HTERT RPE-1 (cell line): Measurements from ENCODE around the gene PPP6R1.

Source experiments
- in situ Hi-C: fragments of 300-500 bp; cut with MboI; formaldehyde crosslinking; loops from 4 replicates; pipeline ENCODE4 v1.14.3; 2020; ENCODE audit warnings: low sequenced_read_pairs

PPP6R1 gene

GRCh38 chr19:55258828-55259539, at the start of gene PPP6R1:
Gene PPP6R1 (minus strand): TSS chr19:55259017. CDS start chr19:55247103, 11,914 bp downstream.
- in situ Hi-C loops = no loop called here

- in situ Hi-C loops = no loop called here
These were observed 49.5 kb upstream of the PPP6R1 start for GRCh38 chr19:55308281-55308680.

GRCh38 chr19:55306712-55307111, 47.9 kb upstream of the PPP6R1 start:
- in situ Hi-C loops = no loop called here

GRCh38 chr19:55305983-55306562, 47.3 kb upstream of the PPP6R1 start:
- in situ Hi-C loops = no loop called here

GRCh38 chr19:55305491-55305890, 46.7 kb upstream of the PPP6R1 start:
- in situ Hi-C loops = no loop called here

GRCh38 chr19:55304980-55305379, 46.2 kb upstream of the PPP6R1 start:
- in situ Hi-C loops = no loop called here

GRCh38 chr19:55304279-55304978, 45.6 kb upstream of the PPP6R1 start:
- in situ Hi-C loops = no loop called here

- in situ Hi-C loops = no loop called here
These were observed 44.7 kb upstream of the PPP6R1 start for GRCh38 chr19:55303477-55303876.

GRCh38 chr19:55302318-55302703, 43.5 kb upstream of the PPP6R1 start:
- in situ Hi-C loops = no loop called here

GRCh38 chr19:55301459-55302317, 42.9 kb upstream of the PPP6R1 start:
- in situ Hi-C loops = no loop called here

- in situ Hi-C loops = no loop called here
These were observed 42.2 kb upstream of the PPP6R1 start for GRCh38 chr19:55300886-55301458.

- in situ Hi-C loops = no loop called here
These were observed 41.2 kb upstream of the PPP6R1 start for GRCh38 chr19:55299991-55300390.

GRCh38 chr19:55297267-55297666, 38.5 kb upstream of the PPP6R1 start:
- in situ Hi-C loops = no loop called here

GRCh38 chr19:55289117-55289796, 30.4 kb upstream of the PPP6R1 start:
- in situ Hi-C loops = no loop called here

- in situ Hi-C loops = no loop called here
These were observed 28.7 kb upstream of the PPP6R1 start for GRCh38 chr19:55287361-55288079.

- in situ Hi-C loops = no loop called here
These were observed 26.5 kb upstream of the PPP6R1 start for GRCh38 chr19:55285229-55285890.

GRCh38 chr19:55284405-55285058, 25.7 kb upstream of the PPP6R1 start:
- in situ Hi-C loops = no loop called here

- in situ Hi-C loops = no loop called here
These were observed 24.9 kb upstream of the PPP6R1 start, which contains the start of gene BRSK1 for GRCh38 chr19:55283548-55284377. Gene BRSK1 (plus strand): TSS chr19:55283997. CDS start chr19:55284443, 446 bp downstream.
